ENCODE data around the gene GPR132.

DNA sequence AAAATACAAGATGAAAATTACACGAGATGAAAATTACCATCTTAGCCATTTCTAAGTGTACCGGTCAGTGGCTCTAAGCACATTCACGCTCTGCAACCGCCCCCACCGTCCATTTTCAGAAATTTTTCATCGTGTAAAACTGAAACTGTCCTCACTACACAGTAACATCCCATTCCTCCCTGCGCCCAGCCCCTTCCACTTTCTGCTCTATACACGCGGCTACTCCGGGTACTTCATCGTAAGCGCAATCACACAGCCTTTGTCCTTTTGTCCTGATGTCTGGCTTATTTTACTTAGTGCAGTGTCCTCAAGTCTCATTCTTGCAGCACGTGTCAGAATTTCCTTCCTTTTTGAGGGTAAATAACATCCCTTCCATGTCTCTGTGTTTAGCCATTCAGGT lies 3.6 kb upstream of the GPR132 start:
- no peak for TF ChIP-seq POLR2AphosphoS5 (IDR thresholded peaks at IDR 0.05; ENCODE audit: low read depth, low read length)
- TF ChIP-seq POLR2A (IDR thresholded peaks at IDR 0.05; ENCODE audit: low read depth, low read length): no peak
- no peak for TF ChIP-seq TAF1 (IDR thresholded peaks at IDR 0.05; ENCODE audit: low read depth, low read length)
- TF ChIP-seq POU2F2 (IDR thresholded peaks at IDR 0.05; ENCODE audit: low read depth, low read length): no peak
- TF ChIP-seq PAX5 (IDR thresholded peaks at IDR 0.05; ENCODE audit: insufficient read depth, low read length, severe bottlenecking): no peak

Data from GM12891 (cell line).